Measurements from ENCODE around the gene LMCD1. TPM values are rescaled to one million over a fixed set of nuclear protein-coding genes. Genes with fewer than 3 reads are reported as not detected.

LMCD1 gene
- total and polyA plus RNA-seq, 2 of the 8 experiments (the other 6 are each of a cell fraction or from before 2014, with no cell fraction given), result 12.3 to 26.5 TPM

DNA sequence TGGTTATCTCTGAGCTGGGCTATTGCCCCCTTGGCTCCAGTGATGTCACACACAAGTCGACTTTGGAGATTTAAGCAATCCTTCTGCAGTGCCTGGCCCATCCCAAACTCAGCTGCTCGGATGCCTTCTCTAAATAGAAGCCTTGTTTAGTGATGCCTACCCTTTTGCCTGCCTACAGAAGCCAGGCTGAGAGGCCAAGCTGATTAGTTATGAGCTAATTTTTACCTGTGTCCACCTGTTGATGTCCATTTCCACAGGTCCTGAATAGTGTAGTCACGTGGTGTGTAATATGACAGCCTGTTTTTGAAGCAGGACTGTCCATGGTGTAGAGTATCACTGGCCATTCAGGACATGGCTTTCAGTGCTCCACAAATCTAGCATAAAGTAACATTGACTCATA is 97.5 kb downstream of the LMCD1 start (continued):
- TF ChIP-seq CTBP2 (IDR thresholded peaks at IDR 0.05; ENCODE audit: borderline replicate concordance, insufficient read depth, insufficient read length, low read length) (no peak), EGR1 (IDR thresholded peaks at IDR 0.05; ENCODE audit: borderline replicate concordance, low read depth, low read length) (no peak)

All from H1 (cell line).